Liver (tissue), 3 donors: ENCODE data around the gene ZNF143.

Experiments used
- RAD21 ChIP-seq, 2 donors: IDR thresholded peaks; 2 replicates each; pipeline ENCODE4 v1.6.1; 2016; ENCODE audit warnings: antibody characterized with exemption in 2 of 2, mild to moderate bottlenecking in 2 of 2
- TAF1 ChIP-seq: conservative IDR thresholded peaks from 2 replicates; pipeline ENCODE4 v1.6.1; 2016; ENCODE audit warnings: antibody characterized with exemption, mild to moderate bottlenecking
- TF ChIP-seq, protein P1 (sequence below): fragments of 150-350 bp; IDR thresholded peaks from 2 replicates; pipeline ENCODE4 v1.5.1; 2017; ENCODE audit warnings: improper control_type of control experiment, low read depth, low read length; ENCODE audit not compliant: missing input control
- TF ChIP-seq, protein P2 (sequence below): IDR thresholded peaks from 2 replicates; pipeline ENCODE4 v1.6.1; 2016; ENCODE audit warnings: antibody characterized with exemption, mild to moderate bottlenecking
- donor health status: healthy.
- donor health status: healthy.

DNA sequence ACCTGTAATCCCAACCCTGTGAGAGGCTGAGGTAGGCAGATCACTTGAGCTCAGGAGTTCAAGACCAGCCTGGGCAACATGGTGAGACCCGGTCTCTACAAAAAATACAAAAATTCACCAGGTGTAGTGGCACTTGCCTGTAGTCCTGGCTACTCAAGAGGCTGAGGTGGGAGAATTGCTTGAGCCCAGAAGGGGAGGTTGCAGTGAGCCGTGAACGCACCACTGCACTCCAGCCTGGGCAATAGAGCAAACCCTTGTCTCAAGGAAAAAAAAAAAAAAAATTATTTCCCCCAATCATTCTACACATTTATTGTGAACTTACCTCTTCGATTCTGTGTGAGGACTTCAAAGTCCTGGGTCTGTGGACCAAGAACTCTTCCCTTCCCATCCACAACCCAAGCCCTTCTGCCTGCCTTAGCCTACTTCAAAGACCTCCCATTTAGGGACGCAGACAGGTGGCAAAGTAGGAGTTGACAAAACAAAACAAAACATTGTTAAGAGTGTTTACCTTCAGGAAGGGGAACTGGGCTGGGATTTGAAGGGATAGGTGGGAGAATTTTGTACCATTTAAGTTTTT is 108.9 kb downstream of the ZNF143 start:
- TF ChIP-seq TAF1 (no peak), RAD21 (IDR thresholded peaks at IDR 0.05) (no peak)
- TF ChIP-seq, protein P1, sequence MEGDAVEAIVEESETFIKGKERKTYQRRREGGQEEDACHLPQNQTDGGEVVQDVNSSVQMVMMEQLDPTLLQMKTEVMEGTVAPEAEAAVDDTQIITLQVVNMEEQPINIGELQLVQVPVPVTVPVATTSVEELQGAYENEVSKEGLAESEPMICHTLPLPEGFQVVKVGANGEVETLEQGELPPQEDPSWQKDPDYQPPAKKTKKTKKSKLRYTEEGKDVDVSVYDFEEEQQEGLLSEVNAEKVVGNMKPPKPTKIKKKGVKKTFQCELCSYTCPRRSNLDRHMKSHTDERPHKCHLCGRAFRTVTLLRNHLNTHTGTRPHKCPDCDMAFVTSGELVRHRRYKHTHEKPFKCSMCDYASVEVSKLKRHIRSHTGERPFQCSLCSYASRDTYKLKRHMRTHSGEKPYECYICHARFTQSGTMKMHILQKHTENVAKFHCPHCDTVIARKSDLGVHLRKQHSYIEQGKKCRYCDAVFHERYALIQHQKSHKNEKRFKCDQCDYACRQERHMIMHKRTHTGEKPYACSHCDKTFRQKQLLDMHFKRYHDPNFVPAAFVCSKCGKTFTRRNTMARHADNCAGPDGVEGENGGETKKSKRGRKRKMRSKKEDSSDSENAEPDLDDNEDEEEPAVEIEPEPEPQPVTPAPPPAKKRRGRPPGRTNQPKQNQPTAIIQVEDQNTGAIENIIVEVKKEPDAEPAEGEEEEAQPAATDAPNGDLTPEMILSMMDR = no peak
- TF ChIP-seq, protein P2, sequence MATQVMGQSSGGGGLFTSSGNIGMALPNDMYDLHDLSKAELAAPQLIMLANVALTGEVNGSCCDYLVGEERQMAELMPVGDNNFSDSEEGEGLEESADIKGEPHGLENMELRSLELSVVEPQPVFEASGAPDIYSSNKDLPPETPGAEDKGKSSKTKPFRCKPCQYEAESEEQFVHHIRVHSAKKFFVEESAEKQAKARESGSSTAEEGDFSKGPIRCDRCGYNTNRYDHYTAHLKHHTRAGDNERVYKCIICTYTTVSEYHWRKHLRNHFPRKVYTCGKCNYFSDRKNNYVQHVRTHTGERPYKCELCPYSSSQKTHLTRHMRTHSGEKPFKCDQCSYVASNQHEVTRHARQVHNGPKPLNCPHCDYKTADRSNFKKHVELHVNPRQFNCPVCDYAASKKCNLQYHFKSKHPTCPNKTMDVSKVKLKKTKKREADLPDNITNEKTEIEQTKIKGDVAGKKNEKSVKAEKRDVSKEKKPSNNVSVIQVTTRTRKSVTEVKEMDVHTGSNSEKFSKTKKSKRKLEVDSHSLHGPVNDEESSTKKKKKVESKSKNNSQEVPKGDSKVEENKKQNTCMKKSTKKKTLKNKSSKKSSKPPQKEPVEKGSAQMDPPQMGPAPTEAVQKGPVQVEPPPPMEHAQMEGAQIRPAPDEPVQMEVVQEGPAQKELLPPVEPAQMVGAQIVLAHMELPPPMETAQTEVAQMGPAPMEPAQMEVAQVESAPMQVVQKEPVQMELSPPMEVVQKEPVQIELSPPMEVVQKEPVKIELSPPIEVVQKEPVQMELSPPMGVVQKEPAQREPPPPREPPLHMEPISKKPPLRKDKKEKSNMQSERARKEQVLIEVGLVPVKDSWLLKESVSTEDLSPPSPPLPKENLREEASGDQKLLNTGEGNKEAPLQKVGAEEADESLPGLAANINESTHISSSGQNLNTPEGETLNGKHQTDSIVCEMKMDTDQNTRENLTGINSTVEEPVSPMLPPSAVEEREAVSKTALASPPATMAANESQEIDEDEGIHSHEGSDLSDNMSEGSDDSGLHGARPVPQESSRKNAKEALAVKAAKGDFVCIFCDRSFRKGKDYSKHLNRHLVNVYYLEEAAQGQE = no peak
